ENCODE measurements around the gene ZNF780A. TPM values are rescaled to one million over a fixed set of nuclear protein-coding genes. Genes with fewer than 3 reads are reported as not detected.

ZNF780A gene
- total and polyA plus RNA-seq, 2 of the 13 experiments (the other 11 are each of a cell fraction or from before 2014, with no cell fraction given), result 13.5 to 22.7 TPM

GRCh38 chr19:40084948-40085347, 5.8 kb downstream of the ZNF780A start (continued):
- TF ChIP-seq ZBED4 (CRISPR knock-in tag; IDR thresholded peaks at IDR 0.05; ENCODE audit: borderline replicate concordance) (no peak), ZNF615 (CRISPR knock-in tag; IDR thresholded peaks at IDR 0.05; ENCODE audit: borderline replicate concordance) (no peak), ZNF530 (CRISPR knock-in tag; IDR thresholded peaks at IDR 0.05; ENCODE audit: low read depth) (no peak), YEATS4 (CRISPR knock-in tag; IDR thresholded peaks at IDR 0.05; ENCODE audit: borderline replicate concordance) (0 out of 2 replicates have a peak, but pooled peaks have one; percentile 32), ZNF646 (CRISPR knock-in tag; IDR thresholded peaks at IDR 0.05) (no peak), STAG1 (CRISPR knock-in tag; IDR thresholded peaks at IDR 0.05) (no peak), BRF2 (CRISPR knock-in tag; IDR thresholded peaks at IDR 0.05) (no peak), CBFB (CRISPR knock-in tag; IDR thresholded peaks at IDR 0.05) (no peak), HINFP (CRISPR knock-in tag; IDR thresholded peaks at IDR 0.05; ENCODE audit: low read depth) (no peak), ZFAT (CRISPR knock-in tag; conservative IDR thresholded peaks at IDR 0.05) (no peak), PTBP1 (IDR thresholded peaks at IDR 0.05; ENCODE audit: low read depth, low read length, poor library complexity, severe bottlenecking) (no peak), ZNF292 (CRISPR knock-in tag; IDR thresholded peaks at IDR 0.05; ENCODE audit: borderline replicate concordance, low read depth) (peak; percentile 48; the same call in 1 of the 2 replicates), EHMT2 (IDR thresholded peaks at IDR 0.05; ENCODE audit: borderline replicate concordance, low read depth, low read length) (no peak), MAX (IDR thresholded peaks at IDR 0.05) (no peak), NFIB (CRISPR knock-in tag; IDR thresholded peaks at IDR 0.05; ENCODE audit: borderline replicate concordance) (no peak), HCFC1 (IDR thresholded peaks at IDR 0.05; ENCODE audit: low read depth, low read length) (no peak), FOXP1 (IDR thresholded peaks at IDR 0.05) (no peak), FOXP1 (CRISPR knock-in tag; IDR thresholded peaks at IDR 0.05) (peak; percentile 24; the same call in 1 of the 2 replicates)
